HEK293 (cell line): ENCODE data around the gene GNAI2.

Experiments
- BCL11B ChIP-seq: fragments of 450-650 bp; formaldehyde crosslinking; IDR thresholded peaks from 2 replicates; pipeline ENCODE4 v1.5.1; 2016; ENCODE audit warnings: low read depth, missing biosample characterization, missing genetic modification characterization
- EGR2 ChIP-seq: fragments of 450-650 bp; formaldehyde crosslinking; IDR thresholded peaks from 2 replicates; pipeline ENCODE4 v1.5.1; 2016; ENCODE audit warnings: low read depth, missing biosample characterization, missing genetic modification characterization
- GFI1B ChIP-seq: fragments of 450-650 bp; formaldehyde crosslinking; IDR thresholded peaks from 2 replicates; pipeline ENCODE4 v1.5.1; 2016; ENCODE audit warnings: missing biosample characterization, missing genetic modification characterization
- HOXD13 ChIP-seq: sonication (generic); formaldehyde crosslinking; IDR thresholded peaks from 2 replicates; pipeline ENCODE4 v1.8.0; 2022; ENCODE audit warnings: missing genetic modification reagents, borderline replicate concordance
- KLF9 ChIP-seq: fragments of 450-650 bp; formaldehyde crosslinking; IDR thresholded peaks from 2 replicates; pipeline ENCODE4 v1.5.1; 2016; ENCODE audit warnings: missing biosample characterization, missing genetic modification characterization, low read depth
- MYNN ChIP-seq: fragments of 450-650 bp; formaldehyde crosslinking; IDR thresholded peaks from 2 replicates; pipeline ENCODE4 v1.5.1; 2016; ENCODE audit warnings: missing biosample characterization, missing genetic modification characterization, borderline replicate concordance
- REPIN1 ChIP-seq: fragments of 450-650 bp; formaldehyde crosslinking; IDR thresholded peaks from 2 replicates; pipeline ENCODE4 v1.5.1; 2017; ENCODE audit warnings: missing biosample characterization, missing genetic modification characterization, low read depth
- SCRT1 ChIP-seq: fragments of 450-650 bp; formaldehyde crosslinking; IDR thresholded peaks from 2 replicates; pipeline ENCODE4 v1.5.1; 2016; ENCODE audit warnings: missing biosample characterization, missing genetic modification characterization, borderline replicate concordance
- SP7 ChIP-seq: fragments of 450-650 bp; formaldehyde crosslinking; IDR thresholded peaks from 2 replicates; pipeline ENCODE4 v1.5.1; 2016; ENCODE audit warnings: missing biosample characterization, missing genetic modification characterization
- ZBTB48 ChIP-seq: fragments of 450-650 bp; formaldehyde crosslinking; IDR thresholded peaks from 2 replicates; pipeline ENCODE4 v1.5.1; 2016; ENCODE audit warnings: missing biosample characterization, missing genetic modification characterization
- ZBTB8A ChIP-seq: fragments of 450-650 bp; formaldehyde crosslinking; IDR thresholded peaks from 2 replicates; pipeline ENCODE4 v1.5.1; 2016; ENCODE audit warnings: missing biosample characterization, missing genetic modification characterization
- ZFHX2 ChIP-seq: fragments of 450-650 bp; formaldehyde crosslinking; conservative IDR thresholded peaks from 2 replicates; pipeline ENCODE4 v1.5.1; 2016; ENCODE audit warnings: missing biosample characterization, missing genetic modification characterization
- ZNF133 ChIP-seq: fragments of 450-650 bp; formaldehyde crosslinking; IDR thresholded peaks from 2 replicates; pipeline ENCODE4 v1.5.1; 2016; ENCODE audit warnings: missing biosample characterization, missing genetic modification characterization
- ZNF19 ChIP-seq: fragments of 450-650 bp; formaldehyde crosslinking; IDR thresholded peaks from 2 replicates; pipeline ENCODE4; 2016; ENCODE audit warnings: missing biosample characterization, missing genetic modification characterization, low read depth
- ZNF311 ChIP-seq: fragments of 450-650 bp; formaldehyde crosslinking; IDR thresholded peaks from 2 replicates; pipeline ENCODE4 v1.5.1; 2017; ENCODE audit warnings: missing biosample characterization, missing genetic modification characterization, borderline replicate concordance
- ZNF341 ChIP-seq: fragments of 450-650 bp; formaldehyde crosslinking; IDR thresholded peaks from 2 replicates; pipeline ENCODE4; 2016; ENCODE audit warnings: low read depth, missing biosample characterization, missing genetic modification characterization
- ZNF394 ChIP-seq: fragments of 450-650 bp; formaldehyde crosslinking; IDR thresholded peaks from 2 replicates; pipeline ENCODE4 v1.5.1; 2016; ENCODE audit warnings: missing biosample characterization, missing genetic modification characterization, mild to moderate bottlenecking, moderate library complexity, borderline replicate concordance
- ZNF48 ChIP-seq: fragments of 450-650 bp; formaldehyde crosslinking; IDR thresholded peaks from 2 replicates; pipeline ENCODE4 v1.5.1; 2016; ENCODE audit warnings: missing biosample characterization, missing genetic modification characterization
- ZNF560 ChIP-seq: fragments of 450-650 bp; formaldehyde crosslinking; IDR thresholded peaks from 2 replicates; pipeline ENCODE4 v1.5.1; 2017; ENCODE audit warnings: missing biosample characterization, missing genetic modification characterization, borderline replicate concordance
- ZNF596 ChIP-seq: fragments of 450-650 bp; IDR thresholded peaks from 2 replicates; pipeline ENCODE4 v1.5.0; 2018; ENCODE audit warnings: missing biosample characterization, mild to moderate bottlenecking, missing genetic modification characterization, moderate library complexity
- ZNF843 ChIP-seq: fragments of 450-650 bp; formaldehyde crosslinking; IDR thresholded peaks from 2 replicates; pipeline ENCODE4 v1.5.1; 2016; ENCODE audit warnings: missing biosample characterization, missing genetic modification characterization
- ZSCAN23 ChIP-seq: fragments of 450-650 bp; formaldehyde crosslinking; IDR thresholded peaks from 2 replicates; pipeline ENCODE4 v1.5.1; 2016; ENCODE audit warnings: missing biosample characterization, missing genetic modification characterization
- TF ChIP-seq, protein P1 (sequence below): fragments of 450-650 bp; formaldehyde crosslinking; IDR thresholded peaks from 2 replicates; pipeline ENCODE4 v1.5.1; 2017; ENCODE audit warnings: missing biosample characterization, missing genetic modification characterization
- TF ChIP-seq, protein P2 (sequence below): fragments of 450-650 bp; formaldehyde crosslinking; IDR thresholded peaks from 2 replicates; pipeline ENCODE4; 2016; ENCODE audit warnings: missing biosample characterization, missing genetic modification characterization
- TF ChIP-seq, protein P3 (sequence below): fragments of 450-650 bp; formaldehyde crosslinking; IDR thresholded peaks from 2 replicates; pipeline ENCODE4 v1.5.1; 2016; ENCODE audit warnings: missing biosample characterization, missing genetic modification characterization
- TF ChIP-seq, protein P4 (sequence below): fragments of 450-650 bp; formaldehyde crosslinking; IDR thresholded peaks from 2 replicates; pipeline ENCODE4 v1.5.1; 2017; ENCODE audit warnings: missing biosample characterization, mild to moderate bottlenecking, missing genetic modification characterization, moderate library complexity
- TF ChIP-seq, protein P5 (sequence below): fragments of 450-650 bp; formaldehyde crosslinking; IDR thresholded peaks from 2 replicates; pipeline ENCODE4 v1.5.1; 2016; ENCODE audit warnings: missing biosample characterization, missing genetic modification characterization, low read depth
- TF ChIP-seq, protein P6 (sequence below): fragments of 450-650 bp; formaldehyde crosslinking; IDR thresholded peaks from 2 replicates; pipeline ENCODE4 v1.5.1; 2016; ENCODE audit warnings: missing biosample characterization, missing genetic modification characterization

GNAI2 gene

DNA sequence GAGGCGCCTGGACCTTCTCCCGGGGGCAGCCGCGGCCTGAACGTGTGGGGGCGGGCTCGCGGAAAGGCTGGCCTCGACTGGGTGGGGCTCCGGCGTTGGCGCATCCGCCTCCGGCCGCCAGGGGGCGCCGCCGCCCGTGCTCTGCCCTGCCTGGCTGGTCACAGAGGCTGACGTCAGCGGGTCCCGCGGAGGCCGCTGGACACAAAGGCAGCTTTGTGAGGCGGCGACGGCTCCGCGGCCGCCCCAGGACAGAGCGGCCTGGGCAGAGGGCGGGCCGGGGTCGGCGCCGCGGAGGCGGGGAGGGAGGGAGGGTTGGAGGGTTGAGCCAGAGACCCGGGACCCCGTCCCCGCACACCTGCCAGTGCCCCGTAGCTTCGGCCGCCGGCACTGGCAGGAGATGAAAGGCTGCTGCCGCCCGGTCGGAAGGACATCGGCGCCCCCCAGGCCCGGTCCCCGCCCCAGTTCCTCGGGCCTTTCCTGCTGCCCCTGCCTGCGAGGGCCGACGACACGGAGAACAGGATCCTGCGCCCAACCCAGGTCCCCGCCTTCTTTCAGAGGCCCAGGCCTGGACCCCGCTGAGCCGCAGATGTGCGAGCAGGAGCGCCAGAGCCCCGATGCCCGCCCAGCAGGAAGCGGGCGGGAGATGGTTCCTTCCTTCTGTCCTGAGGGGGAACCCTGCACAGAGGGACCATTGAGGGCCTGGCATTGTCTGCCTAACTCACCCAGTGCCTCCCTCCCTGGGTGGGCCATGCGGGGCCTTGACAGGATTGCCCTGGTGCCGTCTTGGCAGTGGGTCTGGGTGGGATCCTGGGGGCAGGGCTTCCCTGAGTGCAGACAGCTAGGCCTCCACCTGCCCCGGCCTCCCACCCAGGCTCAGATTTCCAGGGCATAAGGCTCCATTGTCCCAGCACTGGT lies 24.3 kb downstream of the GNAI2 start (continued):
- TF ChIP-seq, protein P1, sequence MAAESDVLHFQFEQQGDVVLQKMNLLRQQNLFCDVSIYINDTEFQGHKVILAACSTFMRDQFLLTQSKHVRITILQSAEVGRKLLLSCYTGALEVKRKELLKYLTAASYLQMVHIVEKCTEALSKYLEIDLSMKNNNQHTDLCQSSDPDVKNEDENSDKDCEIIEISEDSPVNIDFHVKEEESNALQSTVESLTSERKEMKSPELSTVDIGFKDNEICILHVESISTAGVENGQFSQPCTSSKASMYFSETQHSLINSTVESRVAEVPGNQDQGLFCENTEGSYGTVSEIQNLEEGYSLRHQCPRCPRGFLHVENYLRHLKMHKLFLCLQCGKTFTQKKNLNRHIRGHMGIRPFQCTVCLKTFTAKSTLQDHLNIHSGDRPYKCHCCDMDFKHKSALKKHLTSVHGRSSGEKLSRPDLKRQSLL (tag by site-specific recombination), result peak; percentile 42; the same call in 1 of the 2 replicates
- TF ChIP-seq HOXD13 (CRISPR knock-in tag), result no peak
- no peak for TF ChIP-seq SCRT1 (tag by site-specific recombination)
- no peak for TF ChIP-seq ZBTB48 (tag by site-specific recombination)
- no peak for TF ChIP-seq ZNF560 (tag by site-specific recombination)
- TF ChIP-seq, protein P2, sequence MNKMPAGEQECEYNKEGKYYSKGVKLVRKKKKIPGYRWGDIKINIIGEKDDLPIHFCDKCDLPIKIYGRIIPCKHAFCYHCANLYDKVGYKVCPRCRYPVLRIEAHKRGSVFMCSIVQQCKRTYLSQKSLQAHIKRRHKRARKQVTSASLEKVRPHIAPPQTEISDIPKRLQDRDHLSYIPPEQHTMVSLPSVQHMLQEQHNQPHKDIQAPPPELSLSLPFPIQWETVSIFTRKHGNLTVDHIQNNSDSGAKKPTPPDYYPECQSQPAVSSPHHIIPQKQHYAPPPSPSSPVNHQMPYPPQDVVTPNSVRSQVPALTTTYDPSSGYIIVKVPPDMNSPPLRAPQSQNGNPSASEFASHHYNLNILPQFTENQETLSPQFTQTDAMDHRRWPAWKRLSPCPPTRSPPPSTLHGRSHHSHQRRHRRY, result no peak
- TF ChIP-seq ZNF48 (tag by site-specific recombination), result no peak
- no peak for TF ChIP-seq BCL11B
- TF ChIP-seq ZNF133 (tag by site-specific recombination), result no peak
- no peak for TF ChIP-seq GFI1B (tag by site-specific recombination)
- TF ChIP-seq EGR2 (tag by site-specific recombination), result peak; percentile 36; the same call in 1 of the 2 replicates
- TF ChIP-seq ZNF394 (tag by site-specific recombination), result no peak
- TF ChIP-seq MYNN (tag by site-specific recombination), result no peak
- TF ChIP-seq ZNF596 (tag by site-specific recombination), result no peak
- TF ChIP-seq ZFHX2 (tag by site-specific recombination), result peak; percentile 77
- TF ChIP-seq, protein P3, sequence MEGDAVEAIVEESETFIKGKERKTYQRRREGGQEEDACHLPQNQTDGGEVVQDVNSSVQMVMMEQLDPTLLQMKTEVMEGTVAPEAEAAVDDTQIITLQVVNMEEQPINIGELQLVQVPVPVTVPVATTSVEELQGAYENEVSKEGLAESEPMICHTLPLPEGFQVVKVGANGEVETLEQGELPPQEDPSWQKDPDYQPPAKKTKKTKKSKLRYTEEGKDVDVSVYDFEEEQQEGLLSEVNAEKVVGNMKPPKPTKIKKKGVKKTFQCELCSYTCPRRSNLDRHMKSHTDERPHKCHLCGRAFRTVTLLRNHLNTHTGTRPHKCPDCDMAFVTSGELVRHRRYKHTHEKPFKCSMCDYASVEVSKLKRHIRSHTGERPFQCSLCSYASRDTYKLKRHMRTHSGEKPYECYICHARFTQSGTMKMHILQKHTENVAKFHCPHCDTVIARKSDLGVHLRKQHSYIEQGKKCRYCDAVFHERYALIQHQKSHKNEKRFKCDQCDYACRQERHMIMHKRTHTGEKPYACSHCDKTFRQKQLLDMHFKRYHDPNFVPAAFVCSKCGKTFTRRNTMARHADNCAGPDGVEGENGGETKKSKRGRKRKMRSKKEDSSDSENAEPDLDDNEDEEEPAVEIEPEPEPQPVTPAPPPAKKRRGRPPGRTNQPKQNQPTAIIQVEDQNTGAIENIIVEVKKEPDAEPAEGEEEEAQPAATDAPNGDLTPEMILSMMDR, result peak; percentile 75; the same call in 1 of the 2 replicates
- no peak for TF ChIP-seq ZNF341
- TF ChIP-seq REPIN1 (tag by site-specific recombination), result no peak
- no peak for TF ChIP-seq ZNF843 (tag by site-specific recombination)
- TF ChIP-seq, protein P4, sequence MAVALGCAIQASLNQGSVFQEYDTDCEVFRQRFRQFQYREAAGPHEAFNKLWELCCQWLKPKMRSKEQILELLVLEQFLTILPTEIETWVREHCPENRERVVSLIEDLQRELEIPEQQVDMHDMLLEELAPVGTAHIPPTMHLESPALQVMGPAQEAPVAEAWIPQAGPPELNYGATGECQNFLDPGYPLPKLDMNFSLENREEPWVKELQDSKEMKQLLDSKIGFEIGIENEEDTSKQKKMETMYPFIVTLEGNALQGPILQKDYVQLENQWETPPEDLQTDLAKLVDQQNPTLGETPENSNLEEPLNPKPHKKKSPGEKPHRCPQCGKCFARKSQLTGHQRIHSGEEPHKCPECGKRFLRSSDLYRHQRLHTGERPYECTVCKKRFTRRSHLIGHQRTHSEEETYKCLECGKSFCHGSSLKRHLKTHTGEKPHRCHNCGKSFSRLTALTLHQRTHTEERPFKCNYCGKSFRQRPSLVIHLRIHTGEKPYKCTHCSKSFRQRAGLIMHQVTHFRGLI (tag by site-specific recombination), result peak; percentile 56; the same call in 1 of the 2 replicates
- peak; percentile 26; the same call in 1 of the 2 replicates for TF ChIP-seq KLF9 (tag by site-specific recombination)
- TF ChIP-seq, protein P5, sequence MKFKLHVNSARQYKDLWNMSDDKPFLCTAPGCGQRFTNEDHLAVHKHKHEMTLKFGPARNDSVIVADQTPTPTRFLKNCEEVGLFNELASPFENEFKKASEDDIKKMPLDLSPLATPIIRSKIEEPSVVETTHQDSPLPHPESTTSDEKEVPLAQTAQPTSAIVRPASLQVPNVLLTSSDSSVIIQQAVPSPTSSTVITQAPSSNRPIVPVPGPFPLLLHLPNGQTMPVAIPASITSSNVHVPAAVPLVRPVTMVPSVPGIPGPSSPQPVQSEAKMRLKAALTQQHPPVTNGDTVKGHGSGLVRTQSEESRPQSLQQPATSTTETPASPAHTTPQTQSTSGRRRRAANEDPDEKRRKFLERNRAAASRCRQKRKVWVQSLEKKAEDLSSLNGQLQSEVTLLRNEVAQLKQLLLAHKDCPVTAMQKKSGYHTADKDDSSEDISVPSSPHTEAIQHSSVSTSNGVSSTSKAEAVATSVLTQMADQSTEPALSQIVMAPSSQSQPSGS, result peak; percentile 80; the same call in 1 of the 2 replicates
- no peak for TF ChIP-seq ZNF311 (tag by site-specific recombination)
- peak; percentile 42; the same call in 1 of the 2 replicates for TF ChIP-seq ZBTB8A (tag by site-specific recombination)
- no peak for TF ChIP-seq ZNF19 (tag by site-specific recombination)
- TF ChIP-seq, protein P6, sequence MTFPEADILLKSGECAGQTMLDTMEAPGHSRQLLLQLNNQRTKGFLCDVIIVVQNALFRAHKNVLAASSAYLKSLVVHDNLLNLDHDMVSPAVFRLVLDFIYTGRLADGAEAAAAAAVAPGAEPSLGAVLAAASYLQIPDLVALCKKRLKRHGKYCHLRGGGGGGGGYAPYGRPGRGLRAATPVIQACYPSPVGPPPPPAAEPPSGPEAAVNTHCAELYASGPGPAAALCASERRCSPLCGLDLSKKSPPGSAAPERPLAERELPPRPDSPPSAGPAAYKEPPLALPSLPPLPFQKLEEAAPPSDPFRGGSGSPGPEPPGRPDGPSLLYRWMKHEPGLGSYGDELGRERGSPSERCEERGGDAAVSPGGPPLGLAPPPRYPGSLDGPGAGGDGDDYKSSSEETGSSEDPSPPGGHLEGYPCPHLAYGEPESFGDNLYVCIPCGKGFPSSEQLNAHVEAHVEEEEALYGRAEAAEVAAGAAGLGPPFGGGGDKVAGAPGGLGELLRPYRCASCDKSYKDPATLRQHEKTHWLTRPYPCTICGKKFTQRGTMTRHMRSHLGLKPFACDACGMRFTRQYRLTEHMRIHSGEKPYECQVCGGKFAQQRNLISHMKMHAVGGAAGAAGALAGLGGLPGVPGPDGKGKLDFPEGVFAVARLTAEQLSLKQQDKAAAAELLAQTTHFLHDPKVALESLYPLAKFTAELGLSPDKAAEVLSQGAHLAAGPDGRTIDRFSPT (tag by site-specific recombination), result peak; percentile 81
- no peak for TF ChIP-seq ZSCAN23 (tag by site-specific recombination)
- TF ChIP-seq SP7, result 0 out of 2 replicates have a peak, but pooled peaks have one; percentile 48
